ENCODE measurements around the gene CDC42BPB. TPM values are rescaled to one million over a fixed set of nuclear protein-coding genes. Genes with fewer than 3 reads are reported as not detected.

CDC42BPB gene
- polyA plus RNA-seq, 1 donor (not counting 4 experiments of a cell fraction or from before 2014, with no cell fraction given) = 41.3 TPM

GRCh38 chr14:103104389-103104653 lies 47.0 kb upstream of the CDC42BPB start:
- Histone ChIP-seq H2AFZ (ENCODE audit: control insufficient read depth, low read length) (no peak overlapping the region), H4K20me1 (ENCODE audit: control insufficient read depth, extremely low read depth, insufficient read depth, low read length) (peaks cover 2% of the 10 kb centered on the region), H3K4me2 (ENCODE audit: control insufficient read depth, extremely low read depth, insufficient read depth, low read depth, low read length) (no peak overlapping the region), H3K9ac (ENCODE audit: control insufficient read depth, extremely low read depth, insufficient read depth, low read length) (no peak overlapping the region), H3K4me1 (ENCODE audit: control insufficient read depth, extremely low read depth, insufficient read depth, low read length) (peaks cover 2% of the 10 kb centered on the region), H3K27me3 (ENCODE audit: control insufficient read depth, extremely low read depth, insufficient read depth, low read length) (peaks cover 57% of the 10 kb centered on the region), H3K27ac (ENCODE audit: control insufficient read depth, insufficient read depth, low read length) (no peak overlapping the region), H3K9me3 (ENCODE audit: control insufficient read depth, low read depth, low read length) (no peaks in the 10 kb centered on the region), H3K36me3 (ENCODE audit: control insufficient read depth in 2 of 2, extremely low read depth in 1 of 2, insufficient read depth in 2 of 2, low read length in 2 of 2) (no peaks in the 10 kb centered on the region), H3K4me3 (ENCODE audit: control insufficient read depth in 2 of 3, extremely low read depth in 1 of 3, insufficient read depth in 2 of 3, low read depth in 1 of 3, low read length in 3 of 3) (no peak overlapping the region), H3K9me1 (ENCODE audit: control insufficient read depth, extremely low read depth, insufficient read depth, low read length) (no peaks in the 10 kb centered on the region), H3K79me2 (ENCODE audit: control insufficient read depth, insufficient read depth, low read length) (no peaks in the 10 kb centered on the region)
- no peak for FAIRE-seq
- dilution Hi-C loops (cut with MboI; ENCODE audit: extremely low pct_ligation_motif_present, low sequenced_read_pairs) = no loop called here
- DNase-seq (ENCODE audit: low read depth, low spot score) = no peak
- TF ChIP-seq EZH2 (IDR thresholded peaks at IDR 0.05; ENCODE audit: low read length) = no peak
- TF ChIP-seq CTCF (optimal IDR thresholded peaks at IDR 0.05 in 1 of 3, IDR thresholded peaks at IDR 0.05 in 1 of 3, conservative IDR thresholded peaks at IDR 0.05 in 1 of 3; ENCODE audit: extremely low read depth in 1 of 3, insufficient read depth in 2 of 3, low read length in 3 of 3) = no peak

- Histone ChIP-seq H3K9me3 (ENCODE audit: control insufficient read depth, low read depth, low read length) (no peaks in the 10 kb centered on the region), H3K4me2 (ENCODE audit: control insufficient read depth, extremely low read depth, insufficient read depth, low read depth, low read length) (no peak overlapping the region), H3K36me3 (ENCODE audit: control insufficient read depth in 2 of 2, extremely low read depth in 1 of 2, insufficient read depth in 2 of 2, low read length in 2 of 2) (no peaks in the 10 kb centered on the region), H4K20me1 (ENCODE audit: control insufficient read depth, extremely low read depth, insufficient read depth, low read length) (peaks cover 2% of the 10 kb centered on the region), H3K27me3 (ENCODE audit: control insufficient read depth, extremely low read depth, insufficient read depth, low read length) (peaks cover 57% of the 10 kb centered on the region), H3K9me1 (ENCODE audit: control insufficient read depth, extremely low read depth, insufficient read depth, low read length) (no peaks in the 10 kb centered on the region), H3K79me2 (ENCODE audit: control insufficient read depth, insufficient read depth, low read length) (no peaks in the 10 kb centered on the region), H3K27ac (ENCODE audit: control insufficient read depth, insufficient read depth, low read length) (no peak overlapping the region), H3K4me1 (ENCODE audit: control insufficient read depth, extremely low read depth, insufficient read depth, low read length) (peaks cover 2% of the 10 kb centered on the region), H2AFZ (ENCODE audit: control insufficient read depth, low read length) (no peak overlapping the region), H3K4me3 (ENCODE audit: control insufficient read depth in 2 of 3, extremely low read depth in 1 of 3, insufficient read depth in 2 of 3, low read depth in 1 of 3, low read length in 3 of 3) (no peak overlapping the region), H3K9ac (ENCODE audit: control insufficient read depth, extremely low read depth, insufficient read depth, low read length) (no peak overlapping the region)
- TF ChIP-seq EZH2 (IDR thresholded peaks at IDR 0.05; ENCODE audit: low read length) = peak; percentile 92
- TF ChIP-seq CTCF (optimal IDR thresholded peaks at IDR 0.05 in 1 of 3, IDR thresholded peaks at IDR 0.05 in 1 of 3, conservative IDR thresholded peaks at IDR 0.05 in 1 of 3; ENCODE audit: extremely low read depth in 1 of 3, insufficient read depth in 2 of 3, low read length in 3 of 3) = peak in 1 of 3 experiments; percentile 40
- dilution Hi-C loops (cut with MboI; ENCODE audit: extremely low pct_ligation_motif_present, low sequenced_read_pairs) = no loop called here
- FAIRE-seq = no peak
- no peak for DNase-seq (ENCODE audit: low read depth, low spot score)
Measured at GRCh38 chr14:103103461-103104388, 46.4 kb upstream of the CDC42BPB start.
